ENCODE results near the gene WNT7A. TPM values are rescaled to one million over a fixed set of nuclear protein-coding genes. Genes with fewer than 3 reads are reported as not detected.
"Not testable (repeated sequence)": the region's sequence is repeated elsewhere in the genome, so short reads cannot be mapped to it uniquely, and the experiment has no call there.

WNT7A gene
- total RNA-seq: not detected

DNA sequence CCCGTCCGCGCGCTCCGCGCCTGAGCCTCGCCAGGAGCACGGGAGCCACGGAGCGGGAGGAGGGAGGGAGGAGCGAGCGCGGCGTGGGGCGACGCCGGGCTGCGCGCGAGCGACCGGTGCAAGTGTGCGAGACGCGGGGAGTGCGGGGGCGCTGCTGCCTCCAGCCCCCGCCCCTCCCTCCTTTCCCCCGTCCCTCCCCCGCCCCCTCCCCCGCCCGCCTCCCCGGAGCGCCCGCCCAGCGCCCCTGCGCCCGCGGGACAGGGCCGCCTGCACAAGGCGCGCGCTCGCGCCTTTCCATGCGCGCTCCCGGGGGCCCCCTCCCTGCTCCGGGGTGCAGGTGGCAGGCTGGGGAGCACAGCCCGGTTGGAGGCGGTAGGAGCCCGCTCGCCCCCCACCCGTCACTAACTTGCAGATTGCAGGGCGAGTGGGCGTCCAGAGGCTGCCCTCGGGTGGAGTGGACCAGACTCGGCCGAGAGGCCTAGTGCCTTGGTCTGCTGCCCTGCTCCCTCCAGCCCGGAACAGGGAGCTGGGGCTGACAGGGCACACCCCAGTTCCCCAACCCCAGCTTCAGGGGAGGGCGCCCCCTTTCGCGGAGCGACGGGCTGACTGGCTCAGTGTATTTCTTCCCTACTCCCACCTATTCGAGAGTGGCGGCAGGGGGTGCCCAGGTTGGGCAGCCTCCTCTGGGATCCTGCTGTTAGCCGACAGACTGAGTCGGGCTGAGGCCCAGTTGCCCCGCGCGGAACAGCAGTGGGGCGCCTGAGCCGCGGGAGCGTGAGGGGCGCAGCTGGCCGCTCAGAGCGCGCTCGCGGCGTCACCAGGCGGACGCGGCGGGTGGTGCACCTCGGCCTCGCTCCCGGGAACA lies at the start of gene WNT7A:
TSS of gene WNT7A (minus strand) at position 126 of the 865 bp plus-strand sequence. CDS start 255 bp downstream, outside the sequence.
- ATAC-seq: peak; percentile 12
- intact Hi-C loops (cut with DNase I): no loop called here
- peak; percentile 39 for DNase-seq (ENCODE audit: low spot score)

- ATAC-seq; intact Hi-C loops (cut with DNase I); DNase-seq (ENCODE audit: low spot score): not testable (repeated sequence)
Observed at GRCh38 chr3:13928741-13929140, 48.9 kb upstream of the WNT7A start.

GRCh38 chr3:13927295-13927694 lies 47.4 kb upstream of the WNT7A start:
- no peak for ATAC-seq
- no peak for DNase-seq (ENCODE audit: low spot score)
- intact Hi-C loops (cut with DNase I): no loop called here

GRCh38 chr3:13916375-13916774 lies 36.5 kb upstream of the WNT7A start:
- ATAC-seq (no peak), DNase-seq (ENCODE audit: low spot score) (no peak)
- intact Hi-C loops (cut with DNase I): no loop called here

- DNase-seq (ENCODE audit: low spot score) (no peak), ATAC-seq (no peak)
- intact Hi-C loops (cut with DNase I): no loop called here
Observed at GRCh38 chr3:13902648-13903238, 22.9 kb upstream of the WNT7A start.

DNA sequence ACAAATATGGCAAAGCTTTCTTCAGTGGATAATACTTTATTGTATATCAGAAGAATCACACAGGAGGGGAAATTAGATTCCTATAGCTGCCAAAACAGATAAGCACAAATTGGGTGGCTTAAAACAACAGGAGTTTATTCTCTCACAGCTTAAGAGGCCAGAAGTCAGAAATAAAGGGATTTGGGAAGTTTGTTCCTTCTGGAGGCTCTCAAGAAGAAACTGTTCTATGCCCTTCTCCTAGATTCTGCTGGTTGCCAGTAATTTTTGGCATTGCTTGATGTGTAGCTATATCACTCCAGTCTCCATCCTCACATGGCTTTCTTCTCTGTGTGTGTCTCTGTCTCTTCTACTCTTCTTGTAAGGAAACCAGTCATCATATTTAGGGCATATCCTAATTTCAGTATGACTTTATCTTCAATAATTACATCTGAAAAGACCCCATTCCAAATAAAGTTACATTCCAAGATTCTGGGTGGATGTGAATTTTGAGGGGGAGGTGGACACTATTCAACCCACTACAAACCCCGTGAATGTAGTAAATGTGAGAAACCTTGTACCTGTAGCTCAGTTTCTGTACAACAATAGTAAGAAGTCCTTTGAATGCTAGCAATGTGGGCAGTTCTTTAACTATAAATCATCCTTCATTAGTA lies 22.2 kb upstream of the WNT7A start:
- no peak for DNase-seq (ENCODE audit: low spot score)
- intact Hi-C loops (cut with DNase I): no loop called here

GRCh38 chr3:13898346-13898745 lies 18.5 kb upstream of the WNT7A start:
- no peak for ATAC-seq
- no peak for DNase-seq (ENCODE audit: low spot score)
- intact Hi-C loops (cut with DNase I): no loop called here

More for the DNA sequence above, 22.2 kb upstream of the WNT7A start:
- ATAC-seq: no peak

DNA sequence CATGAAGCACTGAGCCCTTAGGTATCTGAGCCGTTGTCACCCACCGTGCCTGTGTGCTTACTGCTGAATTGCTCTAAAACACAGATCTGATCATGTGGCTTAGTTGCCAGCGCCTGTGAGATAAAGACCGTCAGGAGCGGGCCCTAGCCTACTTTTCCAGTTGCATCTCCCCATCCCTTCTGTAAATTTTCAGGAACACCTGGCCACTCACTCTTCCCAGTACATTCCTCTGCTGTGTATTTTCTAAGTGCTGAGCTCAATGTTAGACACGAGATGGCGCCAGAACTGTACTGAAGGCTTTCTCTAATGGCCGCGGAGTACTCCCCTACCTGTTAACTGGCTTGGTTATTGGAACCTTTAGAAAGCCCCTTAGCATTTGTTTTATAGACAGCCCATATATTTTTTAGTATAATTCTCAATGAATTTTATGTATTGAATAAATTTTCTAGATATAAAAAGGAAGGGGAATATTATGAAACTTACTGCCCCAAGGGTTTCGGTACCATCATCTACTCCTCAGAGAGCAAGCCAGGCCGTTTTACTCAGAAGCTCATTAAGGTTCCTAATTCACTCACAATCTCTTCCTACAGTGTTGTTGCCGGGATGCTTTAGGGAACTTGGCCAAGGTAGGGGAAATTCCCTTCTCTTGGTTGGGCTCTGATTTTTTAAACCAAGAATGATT lies 16.7 kb upstream of the WNT7A start:
- DNase-seq (ENCODE audit: low spot score): no peak
- intact Hi-C loops (cut with DNase I): no loop called here
- ATAC-seq: peak; percentile 81

DNA sequence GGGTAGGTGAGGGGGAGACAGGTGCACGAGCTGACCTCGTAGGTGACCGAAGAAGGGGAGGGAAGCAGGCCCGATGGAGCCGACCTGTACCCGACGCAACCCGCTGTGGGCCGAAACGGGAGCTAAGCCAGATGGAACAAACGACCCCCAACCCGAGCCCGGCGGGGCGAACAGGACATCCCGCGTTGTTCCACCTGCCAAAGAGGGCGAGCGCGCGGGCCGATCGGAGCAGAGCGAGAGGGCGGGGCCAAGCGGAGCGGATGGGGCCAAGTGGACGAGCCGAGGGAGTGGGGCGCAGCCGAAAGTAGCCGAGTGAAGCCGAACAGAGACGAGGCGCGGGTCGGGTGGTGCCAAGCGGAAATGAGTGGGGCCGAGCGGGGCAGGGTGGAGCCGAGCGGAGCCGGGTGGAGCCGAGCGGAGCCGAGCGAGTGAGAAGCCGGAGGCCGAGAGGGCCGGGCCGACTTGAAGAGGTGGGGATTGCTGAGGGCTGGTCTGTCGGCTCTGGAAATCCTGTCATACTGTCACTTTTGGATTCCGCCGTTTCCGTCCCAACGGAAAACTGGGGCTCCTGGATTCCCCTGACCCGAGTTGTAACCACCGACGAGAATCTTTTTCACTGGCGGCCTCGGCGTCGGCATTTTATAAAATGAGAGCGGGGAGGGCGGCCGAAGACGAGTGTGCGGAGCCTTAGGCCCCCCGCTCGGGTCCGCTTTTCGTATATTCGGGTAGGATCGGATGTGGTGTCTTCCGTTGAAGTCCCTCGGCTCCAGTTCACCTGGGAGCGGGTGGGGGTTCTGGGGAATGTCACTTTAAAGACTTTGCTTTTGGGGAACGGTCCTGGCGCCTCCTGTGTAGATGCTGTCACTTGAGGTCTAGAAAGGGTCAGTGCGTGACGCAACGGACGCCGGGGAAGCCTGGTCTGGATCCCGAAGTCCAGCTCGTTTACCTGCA lies 15.6 kb upstream of the WNT7A start:
- peak; percentile 99 for ATAC-seq
- intact Hi-C loops (cut with DNase I): no loop called here
- peak; percentile 97 for DNase-seq (ENCODE audit: low spot score)

GRCh38 chr3:13894807-13895154 lies 14.9 kb upstream of the WNT7A start:
- ATAC-seq: peak; percentile 15
- no peak for DNase-seq (ENCODE audit: low spot score)
- intact Hi-C loops (cut with DNase I): no loop called here

DNA sequence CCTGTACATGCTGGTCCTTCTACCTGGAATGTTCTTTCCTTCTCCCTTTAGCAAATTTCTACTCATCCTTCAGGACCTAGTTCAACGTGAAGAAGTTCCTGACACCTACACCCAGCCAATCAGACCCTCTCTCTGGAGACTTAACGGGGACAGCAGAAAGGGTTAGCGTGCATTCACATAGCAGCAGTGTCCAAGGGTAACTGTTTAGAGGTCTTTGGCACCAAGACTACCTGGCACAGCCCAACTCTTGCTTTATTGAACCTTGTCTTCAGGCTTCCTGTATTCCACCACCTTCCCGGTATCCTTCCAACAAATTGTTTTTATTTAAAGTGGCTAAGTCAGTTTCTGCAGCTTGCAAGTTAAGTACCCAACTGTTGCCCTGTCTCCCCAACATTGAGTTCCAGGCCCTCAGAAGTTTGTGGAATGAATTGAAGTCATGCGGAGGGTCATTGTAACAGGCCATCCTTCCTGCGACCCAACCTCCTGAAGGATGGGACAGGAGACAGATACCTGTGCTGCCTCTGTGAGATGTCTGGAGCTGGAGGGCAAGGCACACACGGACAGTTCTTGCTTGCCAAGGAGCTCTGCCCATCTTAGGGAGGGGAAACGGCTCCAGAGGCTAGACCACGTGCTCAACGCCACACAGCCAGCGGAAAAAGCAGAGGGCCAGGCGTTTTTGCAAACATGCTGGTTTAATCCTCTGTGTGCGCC lies 14.4 kb upstream of the WNT7A start:
- intact Hi-C loops (cut with DNase I): no loop called here
- DNase-seq (ENCODE audit: low spot score): no peak
- ATAC-seq: peak; percentile 4

GRCh38 chr3:13892304-13892703 lies 12.4 kb upstream of the WNT7A start:
- no peak for DNase-seq (ENCODE audit: low spot score)
- intact Hi-C loops (cut with DNase I): no loop called here
- ATAC-seq: no peak

DNA sequence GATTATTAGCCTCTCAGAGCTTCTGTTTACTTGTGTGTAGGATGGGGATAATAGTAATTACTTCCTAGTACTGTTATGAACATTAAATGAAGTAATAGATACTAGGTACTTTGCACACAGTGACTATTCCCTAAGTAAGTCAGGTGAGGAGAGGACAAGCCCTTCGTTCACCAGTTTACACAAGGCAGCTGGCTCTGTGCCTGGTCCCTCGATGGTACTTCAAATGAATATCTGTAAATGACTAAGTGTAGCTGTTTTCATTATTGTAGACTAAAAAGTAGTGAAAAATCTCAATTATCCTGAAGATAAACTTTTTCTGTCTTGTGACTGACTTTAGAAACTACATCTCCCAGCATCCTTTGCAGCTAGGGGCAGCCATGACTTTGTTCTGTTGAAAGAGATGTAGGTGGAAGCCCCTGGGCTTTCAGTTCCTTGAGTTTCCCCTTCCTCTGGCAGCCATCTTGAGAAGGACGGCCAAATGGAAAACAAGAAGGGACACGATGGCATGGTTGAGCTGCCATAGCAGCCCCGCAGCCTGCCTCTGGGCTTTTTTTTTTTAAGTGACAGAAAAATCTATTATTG lies 11.7 kb upstream of the WNT7A start:
- peak; percentile 43 for DNase-seq (ENCODE audit: low spot score)
- ATAC-seq: no peak
- intact Hi-C loops (cut with DNase I): no loop called here

DNA sequence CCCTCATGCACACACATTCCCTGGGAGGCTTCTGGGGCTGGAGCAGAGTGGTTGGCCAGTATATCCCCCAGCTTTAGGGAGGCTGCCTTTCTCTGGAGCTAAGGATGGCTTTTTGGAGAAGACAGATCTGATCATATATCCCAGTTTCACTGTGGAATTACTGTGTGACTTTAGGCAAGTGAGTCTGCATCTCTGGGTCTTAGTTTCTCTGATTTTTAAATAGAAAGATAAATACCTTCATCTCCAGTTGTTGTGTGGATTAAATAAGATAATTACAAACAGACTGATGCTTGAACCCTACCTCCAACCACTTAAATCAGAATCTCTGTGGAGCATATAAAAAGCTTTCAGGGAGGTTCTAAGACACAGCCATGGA lies 11.1 kb upstream of the WNT7A start:
- ATAC-seq (no peak), DNase-seq (ENCODE audit: low spot score) (no peak)
- intact Hi-C loops (cut with DNase I): no loop called here

GRCh38 chr3:13890377-13891016 lies 10.6 kb upstream of the WNT7A start:
- ATAC-seq (no peak), DNase-seq (ENCODE audit: low spot score) (peak; percentile 51)
- intact Hi-C loops (cut with DNase I): no loop called here

DNA sequence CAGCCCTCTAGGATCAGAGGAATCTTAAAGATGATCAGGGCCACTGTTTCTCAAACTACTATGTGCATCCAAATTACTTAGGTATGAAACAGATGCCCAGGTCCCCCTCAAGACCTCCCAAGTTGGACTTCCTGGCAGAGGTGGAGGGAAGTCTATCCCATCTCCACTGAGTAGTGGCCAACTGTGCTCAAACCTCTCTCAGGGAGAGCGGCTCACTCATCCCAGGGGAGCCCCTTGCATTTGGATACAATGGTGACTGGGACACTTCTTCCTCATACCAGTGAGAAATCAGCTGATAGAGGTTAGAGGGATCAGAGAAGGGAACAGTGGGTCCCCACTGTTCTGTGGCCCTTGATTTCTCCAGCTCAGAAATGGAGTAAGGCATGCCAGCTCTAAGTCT lies 8.7 kb upstream of the WNT7A start:
- intact Hi-C loops (cut with DNase I): no loop called here
- ATAC-seq: no peak

More for the DNA sequence above, 8.7 kb upstream of the WNT7A start:
- DNase-seq (ENCODE audit: low spot score): peak; percentile 40

Data from sciatic nerve (tissue), 2 donors.